Breast epithelium (tissue), 4 donors: Measurements from ENCODE around the gene ADRB2. TPM values are rescaled to one million over a fixed set of nuclear protein-coding genes. Genes with fewer than 3 reads are reported as not detected.

ENCODE experiments used
- DNase-seq, 2 donors: peaks; one replicate each; pipeline ENCODE4 v3.0.0-alpha.2; 2019; ENCODE audit warnings: low spot score in 2 of 2
- H3K27ac ChIP-seq, 2 donors: fragments of 200-600 bp; sonication (generic) in 1 of 2; one replicate each; pipeline ENCODE4 v1.5.1; 2016 to 2019; ENCODE audit warnings: mild to moderate bottlenecking in 1 of 2
- H3K27me3 ChIP-seq, 2 donors: fragments of 200-600 bp; sonication (generic) in 1 of 2; one replicate each; pipeline versions ENCODE4 v1.5.1 to v1.6.0; 2017 to 2019; ENCODE audit warnings: control low read depth in 1 of 2, mild to moderate bottlenecking in 1 of 2
- H3K36me3 ChIP-seq: fragments of 200-600 bp; one replicate; pipeline ENCODE4 v1.5.1; 2019
- H3K4me1 ChIP-seq, 2 donors: fragments of 200-600 bp; sonication (generic); one replicate each; pipeline ENCODE4 v1.5.1; 2016 to 2019; ENCODE audit warnings: control low read depth in 1 of 2
- H3K4me3 ChIP-seq, 3 donors: fragments of 200-600 bp; sonication (generic); 1 replicate in 2 of 3; 2 replicates in 1 of 3; pipeline ENCODE4 v1.5.1; 2016 to 2019; ENCODE audit warnings: mild to moderate bottlenecking in 3 of 3, moderate library complexity in 2 of 3
- H3K9me3 ChIP-seq, 2 donors: fragments of 200-600 bp; sonication (generic) in 1 of 2; one replicate each; pipeline ENCODE4 v1.5.1; 2016 to 2019; ENCODE audit warnings: control low read depth in 1 of 2
- CTCF ChIP-seq, 3 donors: fragments of 450-650 bp; IDR thresholded peaks; one replicate each; pipeline ENCODE4 v1.5.1; 2016 to 2017; ENCODE audit warnings: antibody characterized with exemption in 3 of 3, mild to moderate bottlenecking in 3 of 3, moderate library complexity in 3 of 3
- POLR2A ChIP-seq: fragments of 450-650 bp; IDR thresholded peaks from one replicate; pipeline ENCODE4 v1.6.1; 2016; ENCODE audit warnings: antibody characterized with exemption, mild to moderate bottlenecking, moderate library complexity
- POLR2AphosphoS5 ChIP-seq, 3 donors: sonication (generic); formaldehyde crosslinking; IDR thresholded peaks; one replicate each; pipeline ENCODE4 v1.6.1; 2017; ENCODE audit warnings: antibody characterized with exemption in 3 of 3
- intact Hi-C: fragments of 100-400 bp; cut with DNase I; formaldehyde crosslinking; loops from one replicate; pipeline ENCODE4 v1.15.1; 2023; ENCODE audit warnings: low total_unique reads
- total RNA-seq, 3 donors: library from RNA; depleted of rRNA; stranded (reverse); fragments of >200 nt; gene quantifications; one replicate each; pipeline ENCODE4 v1.1.0, GENCODE V29; 2016

The ADRB2 gene
- total RNA-seq, 3 donors from 2014 or later: 9.5 to 41.3 (median 26.4) TPM

- DNase-seq: no peak
- intact Hi-C loops: no loop called here
- no peaks in the 10 kb centered on the region for H3K4me1 ChIP-seq
- H3K36me3 ChIP-seq: no peaks in the 10 kb centered on the region
- TF ChIP-seq CTCF (IDR thresholded peaks at IDR 0.05) (no peak), POLR2A (no peak), POLR2AphosphoS5 (IDR thresholded peaks at IDR 0.05) (no peak)
- no peaks in the 10 kb centered on the region for H3K27me3 ChIP-seq
- no peaks in the 10 kb centered on the region for H3K9me3 ChIP-seq
- no peak overlapping the region for H3K4me3 ChIP-seq
- H3K27ac ChIP-seq: no peak overlapping the region
Observed at GRCh38 chr5:148850836-148851235, 24.4 kb downstream of the ADRB2 start.

GRCh38 chr5:148853868-148854267 is 27.5 kb downstream of the ADRB2 start:
- Histone ChIP-seq H3K4me1 (no peaks in the 10 kb centered on the region), H3K9me3 (no peaks in the 10 kb centered on the region), H3K4me3 (no peak overlapping the region), H3K27me3 (no peaks in the 10 kb centered on the region), H3K36me3 (no peaks in the 10 kb centered on the region), H3K27ac (no peak overlapping the region)
- no peak for DNase-seq
- TF ChIP-seq POLR2A (no peak), CTCF (IDR thresholded peaks at IDR 0.05) (no peak), POLR2AphosphoS5 (IDR thresholded peaks at IDR 0.05) (no peak)
- intact Hi-C loops: no loop called here

GRCh38 chr5:148855249-148856008 is 29.0 kb downstream of the ADRB2 start:
- no peaks in the 10 kb centered on the region for H3K27me3 ChIP-seq
- TF ChIP-seq CTCF (IDR thresholded peaks at IDR 0.05): no peak
- TF ChIP-seq POLR2AphosphoS5 (IDR thresholded peaks at IDR 0.05): no peak
- TF ChIP-seq POLR2A: no peak
- H3K4me3 ChIP-seq: no peak overlapping the region
- no peaks in the 10 kb centered on the region for H3K4me1 ChIP-seq
- no peaks in the 10 kb centered on the region for H3K9me3 ChIP-seq
- H3K27ac ChIP-seq: peak overlapping the region in 1 of 2 donors; percentile 32
- no peak for DNase-seq
- H3K36me3 ChIP-seq: no peaks in the 10 kb centered on the region
- intact Hi-C loops: no loop called here

- Histone ChIP-seq H3K27me3 (no peaks in the 10 kb centered on the region), H3K4me1 (no peaks in the 10 kb centered on the region), H3K9me3 (no peaks in the 10 kb centered on the region), H3K4me3 (no peak overlapping the region), H3K27ac (peak overlapping the region in 1 of 2 donors; percentile 3), H3K36me3 (no peaks in the 10 kb centered on the region)
- DNase-seq: no peak
- intact Hi-C loops: no loop called here
- TF ChIP-seq CTCF (IDR thresholded peaks at IDR 0.05): no peak
- TF ChIP-seq POLR2AphosphoS5 (IDR thresholded peaks at IDR 0.05): no peak
- no peak for TF ChIP-seq POLR2A
Observed at GRCh38 chr5:148856009-148856367, 29.6 kb downstream of the ADRB2 start.

- DNase-seq: no peak
- H3K36me3 ChIP-seq: no peaks in the 10 kb centered on the region
- intact Hi-C loops: no loop called here
- no peaks in the 10 kb centered on the region for H3K4me1 ChIP-seq
- no peak overlapping the region for H3K4me3 ChIP-seq
- no peaks in the 10 kb centered on the region for H3K27me3 ChIP-seq
- peak overlapping the region in 1 of 2 donors; percentile 3 for H3K27ac ChIP-seq
- no peak for TF ChIP-seq CTCF (IDR thresholded peaks at IDR 0.05)
- no peak for TF ChIP-seq POLR2AphosphoS5 (IDR thresholded peaks at IDR 0.05)
- no peak for TF ChIP-seq POLR2A
- H3K9me3 ChIP-seq: no peaks in the 10 kb centered on the region
Observed at GRCh38 chr5:148856424-148856823, 30.0 kb downstream of the ADRB2 start.
